Right cardiac atrium (tissue), 5 donors: ENCODE results near the gene EPHA2. TPM values are rescaled to one million over a fixed set of nuclear protein-coding genes. Genes with fewer than 3 reads are reported as not detected.
"Not testable (repeated sequence)": the region's sequence is repeated elsewhere in the genome, so short reads cannot be mapped to it uniquely, and the experiment has no call there.

Experiments used
- ATAC-seq, 2 donors: fragments of 200-7000 bp; cut with Tn5 transposase; one replicate each; pipeline versions ENCODE4 v1.8.0 to v1.9.1; 2020; ENCODE audit warnings: moderate library complexity in 2 of 2, mild to moderate bottlenecking in 1 of 2
- DNase-seq, 3 donors: peaks; one replicate each; pipeline ENCODE4 v3.0.0-alpha.2; 2020
- H3K27ac ChIP-seq: one replicate; pipeline ENCODE4 v1.5.1; 2013; ENCODE audit warnings: mild to moderate bottlenecking, low read length, control low read depth, moderate library complexity
- H3K27me3 ChIP-seq: one replicate; pipeline ENCODE4 v1.6.1; 2013; ENCODE audit not compliant: control insufficient read depth, insufficient read depth
- H3K4me1 ChIP-seq: one replicate; pipeline ENCODE4 v1.6.1; 2013; ENCODE audit warnings: low read length; ENCODE audit not compliant: control insufficient read depth, insufficient read depth
- H3K4me3 ChIP-seq: one replicate; pipeline ENCODE4 v1.5.1; 2013; ENCODE audit warnings: low read length, control low read depth
- H3K9me3 ChIP-seq: one replicate; pipeline ENCODE4 v1.6.1; 2013; ENCODE audit warnings: low read length; ENCODE audit not compliant: control insufficient read depth
- WGBS: extraction: QIAGEN DNeasy Blood & Tissue Kit; methylation state at CpG from one replicate; pipeline ENCODE4 v1.1.7; 2013; 5-methylcytosine and 5-hydroxymethylcytosine counted together
- intact Hi-C, 4 donors: fragments of 100-400 bp; cut with DNase I; formaldehyde crosslinking; loops; one replicate each; pipeline versions ENCODE4 v1.11.0 to v1.14.0; 2022 to 2023
- polyA plus RNA-seq: library from polyadenylated mRNA; stranded (reverse); fragments of 200-250 nt; gene quantifications from one replicate; pipeline ENCODE4 v1.2.3, GENCODE V29; 2013
- total RNA-seq, 4 donors: library from RNA; stranded (reverse); fragmentation: NEBNext Ultra II Directional; extraction: Animal tissue kit (Norgen Biotek cat#: 25700); gene quantifications; one replicate each; pipeline ENCODE4 v1.2.1, GENCODE V29; 2021
- donor health status: healthy with polysubstance abuse.
- donor health status: DM: no; HTN: yes; CAD: no.
- donor health status: DM: no; HTN: no; CAD: no.
- donor health status: DM: no; HTN: yes; CAD: no; lungs with severe emphysema.
- donor health status: DM: yes; HTN: yes; CAD: no.

The EPHA2 gene
- total and polyA plus RNA-seq, 5 donors = 6.4 to 15.7 (median 8.9) TPM

DNA sequence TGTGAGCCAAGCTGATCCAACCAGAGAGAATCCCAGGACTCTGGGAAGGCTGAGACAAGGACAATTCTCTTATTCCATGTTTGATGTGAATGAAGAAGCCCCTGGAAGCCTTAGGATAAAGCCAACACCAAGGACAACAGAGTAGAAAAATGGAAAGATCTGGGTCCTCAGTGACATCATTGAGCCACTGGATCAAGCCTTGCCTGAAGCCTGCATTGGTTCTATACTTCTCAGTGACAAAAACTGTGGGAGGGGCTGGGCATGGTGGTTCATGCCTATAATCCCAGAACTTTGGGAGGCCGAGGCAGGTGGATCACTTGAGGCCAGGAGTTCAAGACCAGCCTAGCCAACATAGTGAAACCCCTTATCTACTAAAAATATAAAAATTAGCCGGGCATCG is 41.0 kb upstream of the EPHA2 start:
- intact Hi-C loops = no loop called here

GRCh38 chr1:16196139-16196538 is 40.3 kb upstream of the EPHA2 start:
- peak in 2 of 3 donors; percentile 14 to 31 for DNase-seq
- H3K9me3 ChIP-seq, ATAC-seq, H3K4me1 ChIP-seq, H3K27ac ChIP-seq, H3K4me3 ChIP-seq, H3K27me3 ChIP-seq, intact Hi-C loops: not testable (repeated sequence)
- WGBS = 97% methylated on average over 4 of the region's 4 CpGs

More for the DNA sequence above, 41.0 kb upstream of the EPHA2 start:
- DNase-seq (peak in 1 of 3 donors; percentile 18), ATAC-seq (no peak)
- H3K27ac ChIP-seq = no peak overlapping the region
- 64% methylated on average over 3 of the region's 3 CpGs for WGBS
- no peaks in the 10 kb centered on the region for H3K27me3 ChIP-seq
- H3K4me3 ChIP-seq = no peak overlapping the region
- no peaks in the 10 kb centered on the region for H3K9me3 ChIP-seq
- no peaks in the 10 kb centered on the region for H3K4me1 ChIP-seq

DNA sequence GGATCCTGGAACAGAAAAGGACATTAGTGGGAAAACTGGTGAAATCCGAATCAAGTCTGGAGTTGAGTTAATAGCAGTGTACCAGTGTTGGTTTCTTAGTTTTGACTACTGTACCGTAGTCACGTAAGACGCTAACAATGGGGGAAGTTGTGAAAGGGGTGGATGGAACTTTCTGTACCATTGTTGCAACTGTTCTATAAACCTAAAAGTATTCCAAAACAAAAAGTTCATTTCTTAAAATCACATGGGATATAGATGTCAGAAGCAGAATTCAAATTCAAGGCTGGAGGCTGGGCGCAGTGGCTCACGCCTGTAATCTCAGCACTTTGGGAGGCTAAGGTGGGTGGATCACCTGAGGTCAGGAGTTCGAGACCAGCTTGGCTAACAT is 39.6 kb upstream of the EPHA2 start:
- no peaks in the 10 kb centered on the region for H3K9me3 ChIP-seq
- intact Hi-C loops = no loop called here
- WGBS = 89% methylated on average over 7 of the region's 7 CpGs

DNA sequence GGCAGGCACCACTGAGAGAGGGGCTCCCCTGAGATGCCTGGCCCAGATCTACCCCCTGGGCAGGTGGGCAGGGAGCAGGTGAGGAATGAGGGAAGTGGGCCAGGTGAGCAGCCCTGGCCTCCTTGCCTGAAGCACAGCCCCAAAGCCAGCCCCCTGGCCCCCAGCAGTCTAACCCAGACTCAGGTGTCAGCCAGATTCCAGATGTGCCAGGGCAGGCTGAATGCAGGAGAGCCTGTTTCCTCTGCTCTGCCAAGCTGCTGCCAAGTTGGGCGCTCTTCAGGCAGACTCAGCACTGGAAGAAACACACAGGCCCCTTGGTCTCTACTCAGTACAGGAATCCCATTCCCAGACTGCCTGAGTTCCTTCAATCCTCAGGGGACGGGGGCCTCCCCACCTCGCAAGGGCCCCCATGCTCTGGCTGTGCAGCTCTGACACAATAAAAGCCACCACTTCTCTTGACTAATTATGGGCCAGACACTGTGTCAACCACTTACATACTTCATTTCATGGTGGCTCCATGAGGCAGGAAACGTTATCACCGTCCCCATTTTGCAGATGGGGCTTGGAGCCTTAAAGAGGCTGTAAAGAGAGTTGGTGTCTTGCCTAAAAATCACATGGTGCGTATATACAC is 36.2 kb upstream of the EPHA2 start:
- H3K4me3 ChIP-seq = no peak overlapping the region
- intact Hi-C loops = no loop called here
- H3K27ac ChIP-seq = no peak overlapping the region
- DNase-seq (peak in 1 of 3 donors; percentile 45), ATAC-seq (no peak)
- peaks cover 2% of the 10 kb centered on the region for H3K4me1 ChIP-seq
- no peaks in the 10 kb centered on the region for H3K9me3 ChIP-seq
- 81% methylated on average over 6 of the region's 6 CpGs for WGBS
- no peaks in the 10 kb centered on the region for H3K27me3 ChIP-seq

More for the DNA sequence above, 39.6 kb upstream of the EPHA2 start:
- no peak for DNase-seq
- no peaks in the 10 kb centered on the region for H3K27me3 ChIP-seq
- ATAC-seq = no peak
- no peaks in the 10 kb centered on the region for H3K4me1 ChIP-seq
- H3K27ac ChIP-seq = no peak overlapping the region
- H3K4me3 ChIP-seq = no peak overlapping the region

- intact Hi-C loops = no loop called here
- Histone ChIP-seq H3K4me1 (peaks cover 2% of the 10 kb centered on the region), H3K4me3 (no peak overlapping the region), H3K27me3 (no peaks in the 10 kb centered on the region), H3K27ac (no peak overlapping the region), H3K9me3 (no peaks in the 10 kb centered on the region)
- 81% methylated on average over 1 of the region's 1 CpG for WGBS
- no peak for ATAC-seq
- DNase-seq = peak in 1 of 3 donors; percentile 84
These were observed 35.4 kb upstream of the EPHA2 start for GRCh38 chr1:16191309-16191708.

- H3K27me3 ChIP-seq = no peaks in the 10 kb centered on the region
- H3K4me1 ChIP-seq = peaks cover 2% of the 10 kb centered on the region
- no peaks in the 10 kb centered on the region for H3K9me3 ChIP-seq
- H3K27ac ChIP-seq = no peak overlapping the region
- intact Hi-C loops = no loop called here
- ATAC-seq (no peak), DNase-seq (peak in 1 of 3 donors; percentile 55)
- H3K4me3 ChIP-seq = no peak overlapping the region
- 53% methylated on average over 9 of the region's 9 CpGs for WGBS
These were observed 34.2 kb upstream of the EPHA2 start for GRCh38 chr1:16189921-16190621.

DNA sequence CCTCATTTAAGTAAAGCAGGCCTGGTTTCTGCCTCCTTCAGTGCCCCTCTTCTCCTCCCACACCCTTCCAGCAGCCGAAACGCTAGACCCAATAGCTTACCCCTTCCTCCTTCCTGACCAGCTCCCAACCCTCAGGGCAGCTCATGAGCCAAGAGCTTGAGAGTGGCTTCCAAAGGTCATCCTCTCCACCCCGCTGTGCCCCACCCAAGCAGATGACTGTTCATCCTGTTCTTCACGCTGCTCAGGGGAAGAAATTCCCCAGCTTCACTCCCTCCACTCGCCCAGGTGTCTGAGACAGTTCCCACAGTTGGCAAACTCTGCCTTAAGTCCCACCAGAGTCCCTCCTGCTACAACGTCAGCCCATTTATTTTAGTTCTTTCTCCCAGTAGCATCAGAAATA is 33.1 kb upstream of the EPHA2 start:
- ATAC-seq (peak; percentile 35 to 78), DNase-seq (peak in 1 of 3 donors; percentile 49)
- 29% methylated on average over 6 of the region's 6 CpGs for WGBS
- H3K9me3 ChIP-seq = no peaks in the 10 kb centered on the region
- peaks cover 2% of the 10 kb centered on the region for H3K4me1 ChIP-seq
- no peak overlapping the region for H3K4me3 ChIP-seq
- H3K27ac ChIP-seq = no peak overlapping the region
- H3K27me3 ChIP-seq = no peaks in the 10 kb centered on the region
- intact Hi-C loops = no loop called here

- intact Hi-C loops = loop anchor here (2.0 kb wide), 1 partner anchor 109 kb away; no protein-coding TSS in a partner anchor
- no peak overlapping the region for H3K27ac ChIP-seq
- H3K9me3 ChIP-seq = no peaks in the 10 kb centered on the region
- peaks cover 2% of the 10 kb centered on the region for H3K4me1 ChIP-seq
- peak; percentile 71 to 77 for ATAC-seq
- no peak overlapping the region for H3K4me3 ChIP-seq
- DNase-seq = peak; percentile 77 to 93 (median 91)
- WGBS = 25% methylated on average over 15 of the region's 15 CpGs
- no peaks in the 10 kb centered on the region for H3K27me3 ChIP-seq
These were observed 32.0 kb upstream of the EPHA2 start for GRCh38 chr1:16187748-16188401.

DNA sequence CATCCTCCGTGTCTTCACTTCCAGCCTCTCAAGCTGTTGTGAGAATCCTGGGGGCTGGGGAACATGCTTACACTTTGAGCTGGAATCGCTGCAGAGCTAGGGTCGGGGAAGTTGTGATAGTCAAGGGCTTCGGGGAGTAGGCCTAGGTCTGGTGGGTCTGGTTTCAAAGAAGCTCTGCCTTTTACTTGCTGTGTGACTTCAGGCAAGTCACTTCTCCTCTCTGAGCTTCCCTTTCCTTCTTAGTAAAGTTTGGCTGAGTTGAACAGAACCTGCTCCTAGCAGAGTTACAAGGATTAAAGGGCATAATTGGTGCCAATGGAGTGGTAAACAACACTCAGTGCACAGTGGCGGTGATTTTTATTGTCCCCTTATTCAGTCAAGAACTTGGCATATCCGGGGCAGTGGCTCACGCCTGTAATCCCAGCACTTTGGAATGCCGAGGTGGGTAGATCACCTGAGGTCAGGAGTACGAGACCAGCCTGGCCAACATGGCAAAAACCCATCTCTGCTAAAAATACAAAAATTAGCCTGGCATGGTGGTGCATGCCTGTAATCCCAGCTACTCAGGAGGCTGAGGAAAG is 30.9 kb upstream of the EPHA2 start:
- no peaks in the 10 kb centered on the region for H3K27me3 ChIP-seq
- peaks cover 2% of the 10 kb centered on the region for H3K4me1 ChIP-seq
- ATAC-seq (no peak), DNase-seq (peak in 1 of 3 donors; percentile 13)
- no peak overlapping the region for H3K4me3 ChIP-seq
- intact Hi-C loops = loop anchor here (2.0 kb wide), 1 partner anchor 108 kb away; no protein-coding TSS in a partner anchor
- no peaks in the 10 kb centered on the region for H3K9me3 ChIP-seq
- 88% methylated on average over 9 of the region's 9 CpGs for WGBS
- H3K27ac ChIP-seq = no peak overlapping the region

DNA sequence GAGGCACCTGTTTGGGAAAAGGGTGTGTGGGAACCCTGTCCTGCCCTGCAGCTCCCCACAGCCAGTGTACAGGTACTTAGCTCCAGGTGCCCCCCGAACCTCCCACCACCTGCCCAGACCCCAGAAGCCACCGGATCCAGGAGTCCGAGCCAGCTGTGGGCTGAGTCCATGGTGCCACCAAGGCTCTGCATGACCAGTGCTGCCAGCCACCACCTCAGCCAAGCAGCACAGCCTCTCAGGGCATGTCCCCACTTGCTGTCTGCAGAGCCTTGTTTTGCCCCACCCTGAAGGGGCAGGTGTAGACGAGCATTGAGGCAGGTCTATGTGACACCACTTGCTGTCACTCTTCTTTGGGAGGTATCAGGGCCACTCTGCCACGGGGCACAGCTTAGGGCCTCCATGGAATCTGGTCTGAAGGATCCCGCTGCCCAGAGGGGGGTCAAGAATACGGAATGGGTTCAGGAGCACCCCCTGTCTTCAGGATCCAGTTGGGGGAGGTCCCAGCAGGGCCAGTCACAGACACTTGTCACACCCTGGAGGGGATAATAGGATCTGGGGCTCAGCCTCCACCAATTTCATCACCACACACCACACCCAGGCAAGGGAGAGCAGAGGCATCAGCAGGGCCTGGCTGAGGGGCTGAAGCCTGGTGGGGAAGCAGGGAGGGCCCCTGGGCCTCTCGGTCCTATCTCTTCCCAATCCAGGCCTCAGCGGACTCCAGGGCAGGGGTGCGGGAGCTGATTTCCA is 28.9 kb upstream of the EPHA2 start:
- intact Hi-C loops = no loop called here
- DNase-seq (peak in 1 of 3 donors; percentile 52), ATAC-seq (no peak)
- no peaks in the 10 kb centered on the region for H3K9me3 ChIP-seq
- 95% methylated on average over 10 of the region's 10 CpGs for WGBS
- no peaks in the 10 kb centered on the region for H3K27me3 ChIP-seq
- H3K27ac ChIP-seq = no peak overlapping the region
- H3K4me1 ChIP-seq = peaks cover 7% of the 10 kb centered on the region
- no peak overlapping the region for H3K4me3 ChIP-seq
